GM12873 (cell line): ENCODE results near the gene MAGIX.

Experiments
- CTCF ChIP-seq: IDR thresholded peaks from 2 replicates; pipeline ENCODE4 v1.5.1; 2012; ENCODE audit warnings: low read depth, mild to moderate bottlenecking, moderate library complexity, low read length, control low read depth; ENCODE audit not compliant: insufficient read depth; ENCODE audit errors: missing control alignments

Gene MAGIX

GRCh38 chrX:49214996-49215526 is 52.5 kb downstream of the MAGIX start:
- no peak for TF ChIP-seq CTCF
